ENCODE measurements around the gene CD300H. TPM values are rescaled to one million over a fixed set of nuclear protein-coding genes. Genes with fewer than 3 reads are reported as not detected.
"Not testable (repeated sequence)": the region's sequence is repeated elsewhere in the genome, so short reads cannot be mapped to it uniquely, and the experiment has no call there.

CD300H gene
- total RNA-seq, 2 experiments from 2014 or later, result not detected

- H3K27ac Mint-ChIP-seq, result peak overlapping the region; percentile 1
- peaks cover 36% of the 10 kb centered on the region for H3K4me1 Mint-ChIP-seq
- peaks cover 12% of the 10 kb centered on the region for H3K9me3 Mint-ChIP-seq
- H3K36me3 Mint-ChIP-seq (ENCODE audit: low read depth); DNase-seq; POLR2A ChIA-PET; H3K4me3 Mint-ChIP-seq; H3K27me3 Mint-ChIP-seq: not testable (repeated sequence)
- CTCF ChIA-PET, result interaction anchor here (1.4 kb wide), 1 partner anchor 8 kb away, joined by 4 read pairs; no protein-coding TSS in a partner anchor
Observed at GRCh38 chr17:74558402-74558801, 8.9 kb downstream of the CD300H start.

- Mint-ChIP-seq H3K9me3 (peaks cover 12% of the 10 kb centered on the region), H3K27me3 (peaks cover 6% of the 10 kb centered on the region), H3K36me3 (ENCODE audit: low read depth) (peaks cover 7% of the 10 kb centered on the region), H3K4me1 (peaks cover 34% of the 10 kb centered on the region), H3K27ac (peak overlapping the region; percentile 9), H3K4me3 (no peak overlapping the region)
- POLR2A ChIA-PET, result no interaction called here
- CTCF ChIA-PET, result interaction anchor here (0.8 kb wide), 1 partner anchor 10 kb away, joined by 3 read pairs; the partner anchor contains the start of gene CD300C
- no peak for DNase-seq
Observed at GRCh38 chr17:74555427-74555940, 11.8 kb downstream of the CD300H start.

GRCh38 chr17:74554909-74555308 is 12.4 kb downstream of the CD300H start:
- H3K4me1 Mint-ChIP-seq, result peaks cover 34% of the 10 kb centered on the region
- POLR2A ChIA-PET, result no interaction called here
- H3K27ac Mint-ChIP-seq, result peak overlapping the region; percentile 9
- peaks cover 6% of the 10 kb centered on the region for H3K27me3 Mint-ChIP-seq
- H3K36me3 Mint-ChIP-seq (ENCODE audit: low read depth), result peaks cover 7% of the 10 kb centered on the region
- no peak overlapping the region for H3K4me3 Mint-ChIP-seq
- H3K9me3 Mint-ChIP-seq, result peaks cover 12% of the 10 kb centered on the region
- no peak for DNase-seq
- CTCF ChIA-PET, result no interaction called here

- no peak overlapping the region for H3K27ac Mint-ChIP-seq
- CTCF ChIA-PET, result no interaction called here
- no peak overlapping the region for H3K4me3 Mint-ChIP-seq
- peaks cover 2% of the 10 kb centered on the region for H3K36me3 Mint-ChIP-seq (ENCODE audit: low read depth)
- POLR2A ChIA-PET, result no interaction called here
- H3K4me1 Mint-ChIP-seq, result peaks cover 26% of the 10 kb centered on the region
- peaks cover 3% of the 10 kb centered on the region for H3K9me3 Mint-ChIP-seq
- peaks cover 6% of the 10 kb centered on the region for H3K27me3 Mint-ChIP-seq
- DNase-seq, result no peak
Observed at GRCh38 chr17:74552037-74552436, 15.3 kb downstream of the CD300H start.

DNA sequence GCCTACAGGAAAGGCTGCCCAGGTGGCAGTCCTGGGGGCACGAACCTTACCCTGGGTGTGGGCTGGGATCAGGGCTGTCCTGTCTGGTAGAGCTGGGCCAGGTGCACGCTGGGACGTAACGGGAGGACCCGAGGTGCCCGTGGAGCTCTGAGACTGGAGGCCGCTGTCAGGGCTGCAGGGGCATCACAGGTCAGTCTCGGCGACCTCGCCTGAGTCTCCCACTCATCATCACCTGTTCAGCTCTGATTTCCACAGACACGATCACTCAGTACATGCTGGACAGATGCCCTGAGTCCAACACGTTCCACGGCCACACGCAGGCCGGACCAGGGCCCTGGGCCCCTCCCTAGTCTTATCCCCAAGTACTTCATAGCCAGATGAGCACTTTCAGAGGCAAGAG is 16.7 kb downstream of the CD300H start:
- no peak for DNase-seq
- Mint-ChIP-seq H3K36me3 (ENCODE audit: low read depth) (no peaks in the 10 kb centered on the region), H3K27ac (no peak overlapping the region), H3K9me3 (no peaks in the 10 kb centered on the region), H3K27me3 (peaks cover 6% of the 10 kb centered on the region), H3K4me3 (no peak overlapping the region), H3K4me1 (peaks cover 39% of the 10 kb centered on the region)
- CTCF ChIA-PET, result no interaction called here
- POLR2A ChIA-PET, result no interaction called here

DNA sequence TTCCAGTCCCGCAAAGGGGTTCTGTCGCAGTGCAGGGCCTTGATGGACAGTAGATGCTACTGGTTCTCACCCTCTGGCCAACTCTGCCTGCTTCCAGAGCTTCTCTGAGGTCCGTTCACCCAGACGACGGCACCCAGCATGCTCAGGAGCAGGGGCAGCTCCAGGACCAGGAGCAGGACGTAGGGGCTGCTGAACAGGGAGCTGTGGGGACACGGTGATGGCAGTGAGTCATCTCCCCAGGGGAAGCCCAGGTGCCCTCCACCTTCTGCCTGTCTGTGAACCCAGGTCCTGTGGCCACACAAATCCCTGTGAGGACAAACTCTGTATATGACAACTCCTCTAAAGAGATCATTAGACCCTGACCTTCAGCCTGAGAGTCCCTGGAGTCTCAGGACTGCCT is 18.0 kb downstream of the CD300H start:
- H3K4me3 Mint-ChIP-seq, result no peak overlapping the region
- no peak overlapping the region for H3K27ac Mint-ChIP-seq
- peaks cover 6% of the 10 kb centered on the region for H3K27me3 Mint-ChIP-seq
- H3K9me3 Mint-ChIP-seq, result no peaks in the 10 kb centered on the region
- POLR2A ChIA-PET, result no interaction called here
- H3K4me1 Mint-ChIP-seq, result peaks cover 41% of the 10 kb centered on the region
- no peaks in the 10 kb centered on the region for H3K36me3 Mint-ChIP-seq (ENCODE audit: low read depth)
- DNase-seq, result no peak
- CTCF ChIA-PET, result interaction anchor here (0.5 to 2.0 kb wide), 3 partner anchors 10 to 324 kb away, joined by 3 to 4 read pairs (median 3); no protein-coding TSS in a partner anchor

GRCh38 chr17:74547736-74548135 is 19.6 kb downstream of the CD300H start:
- peaks cover 42% of the 10 kb centered on the region for H3K4me1 Mint-ChIP-seq
- H3K27ac Mint-ChIP-seq, result peak overlapping the region; percentile 80
- peak; percentile 50 for DNase-seq
- H3K36me3 Mint-ChIP-seq (ENCODE audit: low read depth), result no peaks in the 10 kb centered on the region
- ChIA-PET CTCF (interaction anchor here (2.0 kb wide), 1 partner anchor 8 kb away, joined by 4 read pairs; no protein-coding TSS in a partner anchor), POLR2A (no interaction called here)
- no peaks in the 10 kb centered on the region for H3K27me3 Mint-ChIP-seq
- no peak overlapping the region for H3K4me3 Mint-ChIP-seq
- no peaks in the 10 kb centered on the region for H3K9me3 Mint-ChIP-seq

GRCh38 chr17:74547264-74547663 is 20.0 kb downstream of the CD300H start:
- Mint-ChIP-seq H3K4me3 (no peak overlapping the region), H3K27me3 (no peaks in the 10 kb centered on the region), H3K27ac (peak overlapping the region; percentile 80), H3K9me3 (no peaks in the 10 kb centered on the region), H3K36me3 (ENCODE audit: low read depth) (no peaks in the 10 kb centered on the region), H3K4me1 (peaks cover 42% of the 10 kb centered on the region)
- ChIA-PET CTCF (no interaction called here), POLR2A (no interaction called here)
- no peak for DNase-seq

- ChIA-PET POLR2A (no interaction called here), CTCF (interaction anchor here (0.7 kb wide), 1 partner anchor 89 kb away, joined by 4 read pairs; no protein-coding TSS in a partner anchor)
- H3K4me1 Mint-ChIP-seq, result peaks cover 42% of the 10 kb centered on the region
- no peaks in the 10 kb centered on the region for H3K27me3 Mint-ChIP-seq
- H3K27ac Mint-ChIP-seq, result peak overlapping the region; percentile 47
- no peaks in the 10 kb centered on the region for H3K36me3 Mint-ChIP-seq (ENCODE audit: low read depth)
- H3K4me3 Mint-ChIP-seq, result no peak overlapping the region
- DNase-seq, result no peak
- no peaks in the 10 kb centered on the region for H3K9me3 Mint-ChIP-seq
Observed at GRCh38 chr17:74546586-74546985, 20.7 kb downstream of the CD300H start.

- Mint-ChIP-seq H3K4me1 (peaks cover 42% of the 10 kb centered on the region), H3K4me3 (no peak within 1 kb of the TSS), H3K36me3 (ENCODE audit: low read depth) (no peaks in the 10 kb centered on the region), H3K27me3 (no peaks in the 10 kb centered on the region), H3K27ac (peak within 1 kb of the TSS; percentile 57), H3K9me3 (no peaks in the 10 kb centered on the region)
- CTCF ChIA-PET, result interaction anchor here (0.7 to 1.2 kb wide), 4 partner anchors 10 to 89 kb away, joined by 3 to 4 read pairs (median 3); no protein-coding TSS in a partner anchor
- POLR2A ChIA-PET, result no interaction called here
- no peak for DNase-seq
Observed at GRCh38 chr17:74545843-74546230, 21.5 kb downstream of the CD300H start, which contains the start of gene CD300C. Gene CD300C, minus strand, starts transcription at chr17:74546115. Its CDS starts 333 bp downstream, at chr17:74545782.

DNA sequence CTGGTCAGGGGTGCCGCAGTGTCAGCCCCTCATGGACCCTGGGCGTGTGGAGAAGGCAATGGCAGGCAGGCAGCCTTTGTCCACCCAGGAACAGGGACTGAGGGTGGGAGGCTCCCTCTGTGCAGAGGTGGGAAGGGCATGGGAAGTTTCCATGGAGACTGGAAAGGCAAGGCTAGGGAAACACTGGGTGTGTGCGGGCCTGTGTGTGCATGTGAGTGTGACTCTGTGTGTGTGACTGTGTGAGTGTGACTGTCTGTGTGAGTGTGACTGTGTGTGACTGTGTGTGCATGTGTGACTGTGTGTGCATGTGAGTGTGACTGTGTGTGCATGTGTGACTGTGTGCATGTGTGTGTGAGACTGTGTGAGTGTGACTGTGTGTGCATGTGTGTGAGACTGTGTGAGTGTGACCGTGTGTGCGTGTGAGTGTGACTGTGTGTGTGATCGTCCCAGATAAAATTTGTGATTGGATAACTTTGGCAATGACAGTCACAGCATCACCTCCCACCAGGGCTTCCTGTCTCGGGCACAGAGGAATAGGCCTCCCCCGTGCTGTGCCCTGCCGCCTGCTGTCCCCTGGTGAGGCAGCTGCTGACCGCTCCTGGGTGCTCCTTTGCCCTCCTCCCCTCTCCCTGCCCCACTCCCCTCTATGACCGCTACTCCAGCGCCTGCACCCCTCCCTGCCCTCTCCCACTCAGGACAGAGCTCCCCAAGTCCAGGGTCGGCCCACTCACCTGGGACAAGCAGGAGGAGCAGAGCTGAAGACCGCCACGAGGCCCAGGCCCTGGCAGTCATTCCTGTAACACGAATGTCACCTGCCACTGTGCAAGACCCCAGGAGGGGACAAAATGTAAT is 22.1 kb downstream of the CD300H start:
- Mint-ChIP-seq H3K36me3 (ENCODE audit: low read depth) (no peaks in the 10 kb centered on the region), H3K27ac (peak overlapping the region; percentile 57)

GRCh38 chr17:74543891-74544760 is 23.2 kb downstream of the CD300H start:
- Mint-ChIP-seq H3K4me3 (no peak overlapping the region), H3K9me3 (no peaks in the 10 kb centered on the region), H3K4me1 (peaks cover 42% of the 10 kb centered on the region), H3K27me3 (peaks cover 2% of the 10 kb centered on the region), H3K36me3 (ENCODE audit: low read depth) (no peaks in the 10 kb centered on the region), H3K27ac (no peak overlapping the region)
- ChIA-PET POLR2A (no interaction called here), CTCF (interaction anchor here (0.9 kb wide), 1 partner anchor 23 kb away, joined by 3 read pairs; the partner anchor contains the start of gene CD300H)
- DNase-seq, result no peak

More for the DNA sequence above, 22.1 kb downstream of the CD300H start:
- H3K4me1 Mint-ChIP-seq, result peaks cover 42% of the 10 kb centered on the region
- H3K27me3 Mint-ChIP-seq, result no peaks in the 10 kb centered on the region
- ChIA-PET CTCF (interaction anchor here (1.0 to 1.2 kb wide), 3 partner anchors 11 to 36 kb away, joined by 3 read pairs; no protein-coding TSS in a partner anchor), POLR2A (no interaction called here)
- DNase-seq, result no peak
- no peak overlapping the region for H3K4me3 Mint-ChIP-seq
- no peaks in the 10 kb centered on the region for H3K9me3 Mint-ChIP-seq
